Mesenchymal stem cell (in vitro differentiated cells and primary cell): ENCODE measurements around the gene FAM114A1.

Experiments
- DNase-seq: peaks from one replicate; pipeline ENCODE4 v3.0.0-alpha.2; 2013
- H2AFZ ChIP-seq: one replicate; pipeline ENCODE4 v1.6.1; 2013; ENCODE audit warnings: low read depth, mild to moderate bottlenecking, control low read depth, inconsistent platforms, low read length, moderate library complexity
- H2AK5ac ChIP-seq: 2 replicates; pipeline ENCODE4 v1.6.1; 2013; ENCODE audit warnings: low read length, moderate library complexity, mild to moderate bottlenecking, inconsistent platforms; ENCODE audit not compliant: severe bottlenecking
- H2BK120ac ChIP-seq: one replicate; pipeline ENCODE4 v1.6.1; 2013; ENCODE audit warnings: low read depth, mild to moderate bottlenecking, inconsistent platforms, low read length, moderate library complexity
- H2BK12ac ChIP-seq, 2 experiments: one replicate each; pipeline ENCODE4 v1.6.1; 2013; ENCODE audit warnings: inconsistent platforms in 2 of 2, low read length in 2 of 2, mild to moderate bottlenecking in 2 of 2, moderate library complexity in 2 of 2, control low read depth in 1 of 2
- H2BK15ac ChIP-seq: one replicate; pipeline ENCODE4 v1.6.1; 2013; ENCODE audit warnings: mild to moderate bottlenecking, low read depth, inconsistent platforms; ENCODE audit not compliant: poor library complexity, severe bottlenecking
- H2BK5ac ChIP-seq: 2 replicates; pipeline ENCODE4 v1.6.1; 2013; ENCODE audit warnings: low read depth, mild to moderate bottlenecking, low read length, control low read depth, inconsistent platforms; ENCODE audit not compliant: poor library complexity, severe bottlenecking
- H3K14ac ChIP-seq, 2 experiments: one replicate each; pipeline ENCODE4 v1.6.1; 2013; ENCODE audit warnings: inconsistent platforms in 2 of 2, low read length in 2 of 2, control low read depth in 1 of 2, mild to moderate bottlenecking in 1 of 2, moderate library complexity in 1 of 2
- H3K18ac ChIP-seq, 2 experiments: one replicate each; pipeline ENCODE4 v1.6.1; 2013; ENCODE audit warnings: inconsistent platforms in 2 of 2, low read length in 2 of 2, control low read depth in 1 of 2, low read depth in 1 of 2, mild to moderate bottlenecking in 1 of 2
- H3K23ac ChIP-seq, 2 experiments: one replicate each; pipeline ENCODE4 v1.6.1; 2013; ENCODE audit warnings: inconsistent platforms in 2 of 2, low read length in 2 of 2, mild to moderate bottlenecking in 2 of 2, moderate library complexity in 2 of 2, control low read depth in 1 of 2
- H3K27ac ChIP-seq: 2 replicates; pipeline ENCODE4 v1.5.1; 2013; ENCODE audit warnings: mild to moderate bottlenecking, moderate library complexity, low read length, control low read depth, inconsistent platforms; ENCODE audit not compliant: poor library complexity, severe bottlenecking
- H3K27me3 ChIP-seq, 2 experiments: 2 replicates each; pipeline versions ENCODE4 v1.6.1 to v1.7.0; 2013; ENCODE audit warnings: low read length in 2 of 2, mild to moderate bottlenecking in 2 of 2, moderate library complexity in 2 of 2, control low read depth in 1 of 2, inconsistent platforms in 1 of 2; ENCODE audit not compliant: control insufficient read depth in 1 of 2, insufficient read depth in 1 of 2
- H3K36me3 ChIP-seq, 2 experiments: 2 replicates each; pipeline versions ENCODE4 v1.6.1 to v1.7.0; 2013; ENCODE audit warnings: low read length in 2 of 2, control low read depth in 1 of 2, inconsistent platforms in 1 of 2, low read depth in 1 of 2, mild to moderate bottlenecking in 1 of 2; ENCODE audit not compliant: insufficient read depth in 2 of 2, control insufficient read depth in 1 of 2
- H3K4ac ChIP-seq, 2 experiments: one replicate each; pipeline ENCODE4 v1.6.1; 2013; ENCODE audit warnings: inconsistent platforms in 2 of 2, low read length in 2 of 2, mild to moderate bottlenecking in 2 of 2, moderate library complexity in 2 of 2, control low read depth in 1 of 2, low read depth in 1 of 2
- H3K4me1 ChIP-seq: 2 replicates; pipeline ENCODE4 v1.6.1; 2013; ENCODE audit warnings: low read depth, low read length, control low read depth; ENCODE audit not compliant: control insufficient read depth, insufficient read depth
- H3K4me2 ChIP-seq: 2 replicates; pipeline ENCODE4 v1.6.1; 2013; ENCODE audit warnings: low read length, mild to moderate bottlenecking, inconsistent platforms; ENCODE audit not compliant: poor library complexity, severe bottlenecking
- H3K4me3 ChIP-seq, 2 experiments: 2 replicates each; pipeline versions ENCODE4 v1.5.1 to v1.7.0; 2013; ENCODE audit warnings: low read length in 2 of 2, mild to moderate bottlenecking in 2 of 2, control low read depth in 1 of 2, low read depth in 1 of 2; ENCODE audit not compliant: insufficient read depth in 1 of 2
- H3K79me1 ChIP-seq: replicated peaks from 2 replicates; pipeline ENCODE4 v1.6.1; 2013; ENCODE audit warnings: mild to moderate bottlenecking, control low read depth, low read length, inconsistent platforms; ENCODE audit not compliant: poor library complexity, severe bottlenecking
- H3K9ac ChIP-seq: 2 replicates; pipeline ENCODE4 v1.7.0; 2013; ENCODE audit warnings: mild to moderate bottlenecking, low read length, moderate library complexity
- H3K9me3 ChIP-seq: 2 replicates; pipeline ENCODE4 v1.7.0; 2013; ENCODE audit warnings: mild to moderate bottlenecking, low read length; ENCODE audit not compliant: control insufficient read depth
- H4K8ac ChIP-seq: one replicate; pipeline ENCODE4 v1.6.1; 2013; ENCODE audit warnings: inconsistent platforms, mild to moderate bottlenecking, low read length, moderate library complexity
- H4K91ac ChIP-seq: one replicate; pipeline ENCODE4 v1.6.1; 2013; ENCODE audit warnings: mild to moderate bottlenecking, low read length, inconsistent platforms
- WGBS: methylation state at CpG from one replicate; pipeline ENCODE4 v1.1.7; 2013; ENCODE audit warnings: mixed read lengths; 5-methylcytosine and 5-hydroxymethylcytosine counted together

The FAM114A1 gene

GRCh38 chr4:38831653-38832052, 36.0 kb upstream of the FAM114A1 start:
- H3K4me2 ChIP-seq = no peak overlapping the region
- DNase-seq = no peak
- no peak overlapping the region for H3K14ac ChIP-seq
- H2BK120ac ChIP-seq = no peak overlapping the region
- no peak overlapping the region for H2BK12ac ChIP-seq
- H3K9me3 ChIP-seq = peaks cover 12% of the 10 kb centered on the region
- H3K27me3 ChIP-seq = no peaks in the 10 kb centered on the region
- H2BK15ac ChIP-seq = no peak overlapping the region
- H3K4me1 ChIP-seq = no peaks in the 10 kb centered on the region
- no peak overlapping the region for H3K23ac ChIP-seq
- H3K36me3 ChIP-seq = no peaks in the 10 kb centered on the region
- no peak overlapping the region for H4K8ac ChIP-seq
- no peak overlapping the region for H3K18ac ChIP-seq
- H3K4ac ChIP-seq = no peak overlapping the region
- H2AFZ ChIP-seq = no peak overlapping the region
- no peak overlapping the region for H3K4me3 ChIP-seq
- H2AK5ac ChIP-seq = no peak overlapping the region
- no peak overlapping the region for H2BK5ac ChIP-seq
- H3K9ac ChIP-seq = no peak overlapping the region
- no peak overlapping the region for H3K27ac ChIP-seq
- peaks cover 14% of the 10 kb centered on the region for H3K79me1 ChIP-seq
- H4K91ac ChIP-seq = no peak overlapping the region

GRCh38 chr4:38832206-38832605, 35.4 kb upstream of the FAM114A1 start:
- H2BK5ac ChIP-seq = no peak overlapping the region
- no peak overlapping the region for H2BK12ac ChIP-seq
- DNase-seq = no peak
- no peak overlapping the region for H3K14ac ChIP-seq
- peaks cover 14% of the 10 kb centered on the region for H3K79me1 ChIP-seq
- H3K4me1 ChIP-seq = no peaks in the 10 kb centered on the region
- H3K9me3 ChIP-seq = peaks cover 12% of the 10 kb centered on the region
- H3K4ac ChIP-seq = no peak overlapping the region
- no peak overlapping the region for H4K91ac ChIP-seq
- no peak overlapping the region for H2AK5ac ChIP-seq
- H3K4me3 ChIP-seq = no peak overlapping the region
- H4K8ac ChIP-seq = no peak overlapping the region
- H3K27me3 ChIP-seq = no peaks in the 10 kb centered on the region
- H3K9ac ChIP-seq = no peak overlapping the region
- H3K36me3 ChIP-seq = no peaks in the 10 kb centered on the region
- peak overlapping the region; percentile 19 for H2AFZ ChIP-seq
- H3K4me2 ChIP-seq = no peak overlapping the region
- H3K27ac ChIP-seq = no peak overlapping the region
- H2BK120ac ChIP-seq = no peak overlapping the region
- no peak overlapping the region for H2BK15ac ChIP-seq
- H3K18ac ChIP-seq = no peak overlapping the region
- WGBS = 100% methylated on average over 1 of the region's 1 CpG
- H3K23ac ChIP-seq = no peak overlapping the region

- Histone ChIP-seq H3K79me1 (peaks cover 14% of the 10 kb centered on the region), H2BK120ac (no peak overlapping the region), H2BK15ac (no peak overlapping the region), H3K4ac (no peak overlapping the region), H2AK5ac (no peak overlapping the region), H3K27ac (no peak overlapping the region), H4K8ac (no peak overlapping the region), H2BK12ac (no peak overlapping the region), H3K36me3 (no peaks in the 10 kb centered on the region), H3K18ac (no peak overlapping the region), H3K23ac (no peak overlapping the region), H3K4me3 (no peak overlapping the region), H3K4me2 (no peak overlapping the region), H3K27me3 (no peaks in the 10 kb centered on the region), H4K91ac (no peak overlapping the region), H2AFZ (no peak overlapping the region), H3K14ac (peak overlapping the region in 1 of 2 experiments; percentile 91), H2BK5ac (no peak overlapping the region), H3K4me1 (no peaks in the 10 kb centered on the region), H3K9me3 (peaks cover 12% of the 10 kb centered on the region), H3K9ac (no peak overlapping the region)
- 96% methylated on average over 7 of the region's 7 CpGs for WGBS
- no peak for DNase-seq
Observed at GRCh38 chr4:38832624-38833528, 34.7 kb upstream of the FAM114A1 start.

GRCh38 chr4:38834570-38834969, 33.0 kb upstream of the FAM114A1 start:
- Histone ChIP-seq H2BK120ac (no peak overlapping the region), H3K4ac (no peak overlapping the region), H3K9me3 (peaks cover 12% of the 10 kb centered on the region), H3K79me1 (peaks cover 14% of the 10 kb centered on the region), H2BK15ac (no peak overlapping the region), H3K4me3 (no peak overlapping the region), H4K91ac (no peak overlapping the region), H3K23ac (no peak overlapping the region), H3K18ac (no peak overlapping the region), H3K36me3 (no peaks in the 10 kb centered on the region), H3K4me1 (no peaks in the 10 kb centered on the region), H3K27me3 (no peaks in the 10 kb centered on the region), H2AFZ (no peak overlapping the region), H3K9ac (no peak overlapping the region), H2BK5ac (no peak overlapping the region), H3K4me2 (no peak overlapping the region), H4K8ac (no peak overlapping the region), H3K27ac (no peak overlapping the region), H2AK5ac (no peak overlapping the region), H3K14ac (no peak overlapping the region), H2BK12ac (no peak overlapping the region)
- DNase-seq = no peak
- WGBS = 100% methylated on average over 2 of the region's 4 CpGs
